T-helper 2 cell treated with Interferon-gamma antibody and Interleukin-4, amounts not matched to agents 100 ng/mL and 5 ng/mL, for 36 hours (primary cell): Measurements from ENCODE around the gene DOLK. TPM values are rescaled to one million over a fixed set of nuclear protein-coding genes. Genes with fewer than 3 reads are reported as not detected.
"Not testable (repeated sequence)": the region's sequence is repeated elsewhere in the genome, so short reads cannot be mapped to it uniquely, and the experiment has no call there.

Experiments
- intact Hi-C: fragments of 100-400 bp; cut with micrococcal nuclease; formaldehyde crosslinking; loops from one replicate; pipeline ENCODE4 v1.15.1; 2023
- total RNA-seq: library from RNA; stranded (reverse); gene quantifications from 2 replicates; pipeline ENCODE4 v1.2.3, GENCODE V29; 2022

DOLK gene
- total RNA-seq = 10.2 and 10.8 TPM in 2 replicates

GRCh38 chr9:128947527-128948301, at the start of gene DOLK, which contains the start of gene NUP188:
Gene DOLK (minus strand): TSS chr9:128947603. CDS start chr9:128947303, 300 bp downstream.
Gene NUP188 (plus strand): TSS chr9:128947699. CDS start chr9:128947720, 21 bp downstream.
- intact Hi-C loops = loop anchor here (1.0 to 5.0 kb wide), 6 partner anchors 65 to 163 kb away; partner anchors contain the start of genes CRAT, ENDOG, LRRC8A and MIGA2

GRCh38 chr9:128995791-128996190, 48.4 kb upstream of the DOLK start:
- intact Hi-C loops = no loop called here

- intact Hi-C loops = no loop called here
Measured at GRCh38 chr9:128992995-128993394, 45.6 kb upstream of the DOLK start.

- intact Hi-C loops = no loop called here
Measured at GRCh38 chr9:128987805-128988204, 40.4 kb upstream of the DOLK start.

GRCh38 chr9:128986671-128987070, 39.3 kb upstream of the DOLK start:
- intact Hi-C loops = no loop called here

- intact Hi-C loops = no loop called here
Measured at GRCh38 chr9:128983536-128983935, 36.1 kb upstream of the DOLK start.

GRCh38 chr9:128979111-128979510, 31.7 kb upstream of the DOLK start:
- intact Hi-C loops = no loop called here

GRCh38 chr9:128972956-128973355, 25.6 kb upstream of the DOLK start:
- intact Hi-C loops = no loop called here

GRCh38 chr9:128969491-128969890, 22.1 kb upstream of the DOLK start:
- intact Hi-C loops = no loop called here

GRCh38 chr9:128961403-128961802, 14.0 kb upstream of the DOLK start:
- intact Hi-C loops = not testable (repeated sequence)

- intact Hi-C loops = loop anchor here (1.0 to 5.0 kb wide), 6 partner anchors 65 to 164 kb away; partner anchors contain the start of genes CRAT, ENDOG, LRRC8A and MIGA2
Measured at GRCh38 chr9:128947277-128947526, 201 bp downstream of the DOLK start.

GRCh38 chr9:128946571-128947276, 679 bp downstream of the DOLK start:
- intact Hi-C loops = loop anchor here (1.0 to 5.0 kb wide), 6 partner anchors 64 to 164 kb away; partner anchors contain the start of genes CRAT, ENDOG, LRRC8A and MIGA2

GRCh38 chr9:128945798-128946501, 1.5 kb downstream of the DOLK start:
- intact Hi-C loops = loop anchor here (2.0 to 5.0 kb wide), 2 partner anchors 84 to 165 kb away; partner anchors contain the start of genes CRAT and PTPA

- intact Hi-C loops = loop anchor here (5.0 kb wide), 1 partner anchor 83 kb away; no protein-coding TSS in a partner anchor
Measured at GRCh38 chr9:128944966-128945365, 2.4 kb downstream of the DOLK start.

- intact Hi-C loops = no loop called here
Measured at GRCh38 chr9:128943832-128944620, 3.4 kb downstream of the DOLK start.

- intact Hi-C loops = no loop called here
Measured at GRCh38 chr9:128940946-128941755, 6.3 kb downstream of the DOLK start.

- intact Hi-C loops = no loop called here
Measured at GRCh38 chr9:128940271-128940921, 7.0 kb downstream of the DOLK start.

GRCh38 chr9:128937310-128938165, 9.9 kb downstream of the DOLK start:
- intact Hi-C loops = no loop called here
